Measurements from ENCODE around the gene PHC2. TPM values are rescaled to one million over a fixed set of nuclear protein-coding genes. Genes with fewer than 3 reads are reported as not detected.

Gene PHC2
- total and polyA plus RNA-seq, 9 of the 15 experiments (the other 6 are each of a cell fraction or from before 2014, with no cell fraction given), result 3.1 to 67.6 (median 34.6) TPM

DNA sequence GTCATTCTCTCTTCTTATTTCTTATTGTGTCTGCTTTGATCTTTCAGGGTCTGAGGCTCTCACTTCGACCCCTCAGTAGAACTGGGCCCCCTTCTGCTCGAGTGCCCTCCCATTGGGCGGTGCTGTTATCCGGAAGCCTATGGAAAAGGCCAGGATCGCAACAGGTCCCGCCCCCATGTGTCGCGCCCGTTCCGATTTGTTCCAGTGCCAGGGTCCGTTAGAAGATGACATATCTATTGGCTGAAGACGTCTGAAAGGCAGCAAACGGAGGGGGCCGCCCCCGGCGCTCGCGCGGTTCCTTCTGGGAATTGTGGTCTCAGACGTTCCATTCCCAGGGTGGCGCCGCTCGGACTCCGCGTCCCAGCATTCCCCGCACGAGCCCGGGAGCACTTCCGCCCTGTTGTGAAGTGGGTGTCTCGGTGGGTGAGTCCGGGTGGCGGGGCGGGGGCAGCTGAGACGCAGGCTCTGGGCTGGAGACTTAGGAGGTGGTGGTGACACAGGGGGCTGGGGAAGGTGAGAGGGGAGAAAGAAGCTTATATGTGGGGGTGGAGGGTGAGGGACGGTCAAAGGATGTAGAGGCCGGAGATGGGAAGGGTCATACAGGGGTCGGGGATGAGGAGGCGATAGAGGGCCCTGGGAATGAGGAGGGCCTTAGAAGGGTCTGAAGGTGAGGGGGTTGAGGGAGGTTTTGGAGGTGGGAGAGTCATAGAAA lies 41.5 kb upstream of the PHC2 start, which contains the start of gene ZSCAN20 (continued):
- TF ChIP-seq RFX1 (IDR thresholded peaks at IDR 0.05) (no peak), RBM22 (IDR thresholded peaks at IDR 0.05; ENCODE audit: low read depth, low read length, poor library complexity, severe bottlenecking) (no peak), NCOR1 (IDR thresholded peaks at IDR 0.05) (no peak), KHSRP (IDR thresholded peaks at IDR 0.05) (no peak), ZEB2 (IDR thresholded peaks at IDR 0.05) (peak; percentile 30; the same call in 1 of the 2 replicates), PYGO2 (tag; IDR thresholded peaks at IDR 0.05) (no peak), ZNF75A (CRISPR knock-in tag; IDR thresholded peaks at IDR 0.05) (no peak), SIN3A (IDR thresholded peaks at IDR 0.05; ENCODE audit: borderline replicate concordance in 2 of 2, control insufficient read depth in 1 of 2, low read depth in 2 of 2, low read length in 2 of 2) (no peak), ELF2 (CRISPR knock-in tag; IDR thresholded peaks at IDR 0.05) (no peak), NFIX (CRISPR knock-in tag; IDR thresholded peaks at IDR 0.05; ENCODE audit: low read depth) (no peak), RBM17 (IDR thresholded peaks at IDR 0.05; ENCODE audit: borderline replicate concordance, low read depth, low read length) (no peak), XRCC5 (IDR thresholded peaks at IDR 0.05; ENCODE audit: low read depth, low read length) (no peak), ZNF354B (CRISPR knock-in tag; IDR thresholded peaks at IDR 0.05) (no peak), MAFK (IDR thresholded peaks at IDR 0.05; ENCODE audit: low read length) (no peak)
- TF ChIP-seq, protein P1, sequence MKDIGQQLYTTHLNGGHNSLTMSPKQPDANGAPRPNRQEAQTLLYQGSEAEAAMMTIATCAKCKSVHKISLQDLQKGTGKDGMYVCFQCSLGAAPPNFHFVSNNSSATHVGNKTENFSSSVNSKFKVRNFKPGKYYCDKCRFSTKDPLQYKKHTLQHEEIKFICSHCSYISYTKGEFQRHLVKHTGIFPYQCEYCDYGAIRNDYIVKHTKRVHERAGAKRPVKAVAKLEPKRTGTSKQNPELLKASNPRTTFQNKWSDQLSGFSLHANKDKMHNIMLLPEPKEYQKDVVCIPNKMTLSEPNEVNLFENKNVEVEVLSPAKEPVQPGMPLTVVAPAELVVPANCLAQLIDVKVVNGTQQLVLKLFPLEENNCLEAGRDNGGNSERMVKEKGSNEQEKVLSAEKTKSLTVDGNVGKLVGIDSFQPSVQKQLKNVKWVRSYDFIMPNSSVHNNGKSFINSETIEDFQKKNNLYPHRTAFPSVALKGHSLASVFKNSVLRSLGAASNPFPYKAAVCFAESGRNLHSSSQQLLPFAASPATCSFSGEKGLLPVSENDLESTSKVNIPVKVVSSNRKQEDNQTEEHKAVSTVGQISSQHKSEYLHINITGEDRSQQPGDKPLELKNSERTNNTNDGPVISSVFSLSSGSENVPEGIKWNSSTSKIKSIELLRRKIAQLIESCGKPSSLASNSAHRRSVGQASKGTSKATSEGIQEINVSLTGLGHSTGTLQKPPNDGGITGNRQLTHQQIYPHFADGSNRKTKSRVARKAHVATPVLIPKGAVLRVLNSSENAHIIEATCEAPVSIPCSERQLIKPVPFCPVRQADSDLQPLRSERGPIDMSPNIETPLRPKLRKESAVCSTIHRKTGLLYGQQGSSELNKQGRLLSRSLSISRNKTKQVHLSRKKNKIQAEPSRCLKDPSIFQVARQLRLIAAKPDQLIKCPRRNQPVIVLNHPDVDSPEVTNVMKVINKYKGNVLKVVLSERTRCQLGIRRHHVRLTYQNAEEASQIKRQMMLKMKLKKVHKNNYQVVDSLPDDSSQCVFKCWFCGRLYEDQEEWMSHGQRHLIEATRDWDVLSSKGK (CRISPR knock-in tag; IDR thresholded peaks at IDR 0.05), result no peak
- TF ChIP-seq, protein P2, sequence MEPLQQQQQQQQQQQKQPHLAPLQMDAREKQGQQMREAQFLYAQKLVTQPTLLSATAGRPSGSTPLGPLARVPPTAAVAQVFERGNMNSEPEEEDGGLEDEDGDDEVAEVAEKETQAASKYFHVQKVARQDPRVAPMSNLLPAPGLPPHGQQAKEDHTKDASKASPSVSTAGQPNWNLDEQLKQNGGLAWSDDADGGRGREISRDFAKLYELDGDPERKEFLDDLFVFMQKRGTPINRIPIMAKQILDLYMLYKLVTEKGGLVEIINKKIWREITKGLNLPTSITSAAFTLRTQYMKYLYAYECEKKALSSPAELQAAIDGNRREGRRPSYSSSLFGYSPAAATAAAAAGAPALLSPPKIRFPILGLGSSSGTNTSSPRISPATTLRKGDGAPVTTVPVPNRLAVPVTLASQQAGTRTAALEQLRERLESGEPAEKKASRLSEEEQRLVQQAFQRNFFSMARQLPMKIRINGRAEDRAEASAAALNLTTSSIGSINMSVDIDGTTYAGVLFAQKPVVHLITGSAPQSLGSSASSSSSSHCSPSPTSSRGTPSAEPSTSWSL (CRISPR knock-in tag; IDR thresholded peaks at IDR 0.05; ENCODE audit: borderline replicate concordance), result no peak
- TF ChIP-seq, protein P3, sequence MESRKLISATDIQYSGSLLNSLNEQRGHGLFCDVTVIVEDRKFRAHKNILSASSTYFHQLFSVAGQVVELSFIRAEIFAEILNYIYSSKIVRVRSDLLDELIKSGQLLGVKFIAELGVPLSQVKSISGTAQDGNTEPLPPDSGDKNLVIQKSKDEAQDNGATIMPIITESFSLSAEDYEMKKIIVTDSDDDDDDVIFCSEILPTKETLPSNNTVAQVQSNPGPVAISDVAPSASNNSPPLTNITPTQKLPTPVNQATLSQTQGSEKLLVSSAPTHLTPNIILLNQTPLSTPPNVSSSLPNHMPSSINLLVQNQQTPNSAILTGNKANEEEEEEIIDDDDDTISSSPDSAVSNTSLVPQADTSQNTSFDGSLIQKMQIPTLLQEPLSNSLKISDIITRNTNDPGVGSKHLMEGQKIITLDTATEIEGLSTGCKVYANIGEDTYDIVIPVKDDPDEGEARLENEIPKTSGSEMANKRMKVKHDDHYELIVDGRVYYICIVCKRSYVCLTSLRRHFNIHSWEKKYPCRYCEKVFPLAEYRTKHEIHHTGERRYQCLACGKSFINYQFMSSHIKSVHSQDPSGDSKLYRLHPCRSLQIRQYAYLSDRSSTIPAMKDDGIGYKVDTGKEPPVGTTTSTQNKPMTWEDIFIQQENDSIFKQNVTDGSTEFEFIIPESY (CRISPR knock-in tag; IDR thresholded peaks at IDR 0.05), result no peak
- TF ChIP-seq, protein P4, sequence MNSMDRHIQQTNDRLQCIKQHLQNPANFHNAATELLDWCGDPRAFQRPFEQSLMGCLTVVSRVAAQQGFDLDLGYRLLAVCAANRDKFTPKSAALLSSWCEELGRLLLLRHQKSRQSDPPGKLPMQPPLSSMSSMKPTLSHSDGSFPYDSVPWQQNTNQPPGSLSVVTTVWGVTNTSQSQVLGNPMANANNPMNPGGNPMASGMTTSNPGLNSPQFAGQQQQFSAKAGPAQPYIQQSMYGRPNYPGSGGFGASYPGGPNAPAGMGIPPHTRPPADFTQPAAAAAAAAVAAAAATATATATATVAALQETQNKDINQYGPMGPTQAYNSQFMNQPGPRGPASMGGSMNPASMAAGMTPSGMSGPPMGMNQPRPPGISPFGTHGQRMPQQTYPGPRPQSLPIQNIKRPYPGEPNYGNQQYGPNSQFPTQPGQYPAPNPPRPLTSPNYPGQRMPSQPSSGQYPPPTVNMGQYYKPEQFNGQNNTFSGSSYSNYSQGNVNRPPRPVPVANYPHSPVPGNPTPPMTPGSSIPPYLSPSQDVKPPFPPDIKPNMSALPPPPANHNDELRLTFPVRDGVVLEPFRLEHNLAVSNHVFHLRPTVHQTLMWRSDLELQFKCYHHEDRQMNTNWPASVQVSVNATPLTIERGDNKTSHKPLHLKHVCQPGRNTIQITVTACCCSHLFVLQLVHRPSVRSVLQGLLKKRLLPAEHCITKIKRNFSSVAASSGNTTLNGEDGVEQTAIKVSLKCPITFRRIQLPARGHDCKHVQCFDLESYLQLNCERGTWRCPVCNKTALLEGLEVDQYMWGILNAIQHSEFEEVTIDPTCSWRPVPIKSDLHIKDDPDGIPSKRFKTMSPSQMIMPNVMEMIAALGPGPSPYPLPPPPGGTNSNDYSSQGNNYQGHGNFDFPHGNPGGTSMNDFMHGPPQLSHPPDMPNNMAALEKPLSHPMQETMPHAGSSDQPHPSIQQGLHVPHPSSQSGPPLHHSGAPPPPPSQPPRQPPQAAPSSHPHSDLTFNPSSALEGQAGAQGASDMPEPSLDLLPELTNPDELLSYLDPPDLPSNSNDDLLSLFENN (IDR thresholded peaks at IDR 0.05; ENCODE audit: low read depth in 2 of 2, low read length in 2 of 2), result peak in 1 of 2 experiments; percentile 14; a peak in 1 of 4 replicates

All from K562 (cell line).